HEK293 (cell line): ENCODE measurements around the gene ANO3.

Source experiments
- CTCF ChIP-seq: fragments of 450-650 bp; formaldehyde crosslinking; IDR thresholded peaks from 2 replicates; pipeline ENCODE4 v1.5.1; 2016; ENCODE audit warnings: missing biosample characterization, missing genetic modification characterization
- HOXA7 ChIP-seq: sonication (generic); formaldehyde crosslinking; IDR thresholded peaks from 2 replicates; pipeline ENCODE4 v1.8.1; 2022; ENCODE audit warnings: missing genetic modification reagents, borderline replicate concordance
- REST ChIP-seq: fragments of 450-650 bp; formaldehyde crosslinking; IDR thresholded peaks from 2 replicates; pipeline ENCODE4 v1.5.1; 2016; ENCODE audit warnings: missing biosample characterization, missing genetic modification characterization
- ZNF596 ChIP-seq: fragments of 450-650 bp; IDR thresholded peaks from 2 replicates; pipeline ENCODE4 v1.5.0; 2018; ENCODE audit warnings: missing biosample characterization, mild to moderate bottlenecking, missing genetic modification characterization, moderate library complexity

- TF ChIP-seq CTCF (tag by site-specific recombination) (no peak), REST (tag by site-specific recombination) (no peak), ZNF596 (no peak), HOXA7 (CRISPR knock-in tag) (no peak)
Observed at GRCh38 chr11:26344647-26345046, 12.7 kb downstream of the ANO3 start.
